GM23338 (cell line): ENCODE data around the gene ANGPT4.

ENCODE experiments used
- CREB1 ChIP-seq: fragments of 250-450 bp; sonication (Bioruptor Pico); IDR thresholded peaks from 2 replicates; pipeline ENCODE4 v1.5.0; 2020; ENCODE audit warnings: low read depth, mild to moderate bottlenecking, moderate library complexity
- CTCF ChIP-seq, 2 experiments: fragments of 200-600 bp in 1 of 2; sonication (generic) in 1 of 2; conservative IDR thresholded peaks; 2 replicates each; pipeline versions ENCODE4 v1.5.1 to v1.6.1; 2016 to 2017; ENCODE audit warnings: antibody characterized with exemption in 2 of 2, low read depth in 2 of 2, mild to moderate bottlenecking in 2 of 2, moderate library complexity in 1 of 2
- EZH2 ChIP-seq: fragments of 200-600 bp; sonication (generic); IDR thresholded peaks from one replicate; pipeline ENCODE4 v1.8.0; 2017; ENCODE audit warnings: antibody characterized with exemption, mild to moderate bottlenecking, low read depth; ENCODE audit not compliant: unreplicated experiment
- JUNB ChIP-seq: IDR thresholded peaks from one replicate; pipeline ENCODE4 v1.6.1; 2016; ENCODE audit warnings: antibody characterized with exemption; ENCODE audit not compliant: unreplicated experiment
- POLR2AphosphoS5 ChIP-seq: IDR thresholded peaks from 2 replicates; pipeline ENCODE4 v1.6.1; 2016; ENCODE audit warnings: antibody characterized with exemption, low read depth
- REST ChIP-seq: IDR thresholded peaks from one replicate; pipeline ENCODE4 v1.6.1; 2018; ENCODE audit warnings: antibody characterized with exemption; ENCODE audit not compliant: unreplicated experiment
- ZNF114 ChIP-seq: fragments of 250-450 bp; sonication (Bioruptor Pico); IDR thresholded peaks from 2 replicates; pipeline ENCODE4 v1.5.0; 2020; ENCODE audit warnings: mild to moderate bottlenecking, moderate library complexity

GRCh38 chr20:940926-941325 is 24.8 kb upstream of the ANGPT4 start:
- TF ChIP-seq CTCF (conservative IDR thresholded peaks at IDR 0.05; ENCODE audit: low read depth in 2 of 2) (no peak), ZNF114 (no peak), REST (no peak), JUNB (no peak), EZH2 (no peak), CREB1 (CRISPR knock-in tag) (no peak), POLR2AphosphoS5 (no peak)
